CD4-positive, alpha-beta T cell treated with Interleukin-17A for 1 hour (primary cell): ENCODE data around the gene ENPEP.
"Not testable (repeated sequence)": the region's sequence is repeated elsewhere in the genome, so short reads cannot be mapped to it uniquely, and the experiment has no call there.

Experiments used
- DNase-seq: peaks from one replicate; pipeline ENCODE4 v3.0.0-alpha.2; 2020

The ENPEP gene

DNA sequence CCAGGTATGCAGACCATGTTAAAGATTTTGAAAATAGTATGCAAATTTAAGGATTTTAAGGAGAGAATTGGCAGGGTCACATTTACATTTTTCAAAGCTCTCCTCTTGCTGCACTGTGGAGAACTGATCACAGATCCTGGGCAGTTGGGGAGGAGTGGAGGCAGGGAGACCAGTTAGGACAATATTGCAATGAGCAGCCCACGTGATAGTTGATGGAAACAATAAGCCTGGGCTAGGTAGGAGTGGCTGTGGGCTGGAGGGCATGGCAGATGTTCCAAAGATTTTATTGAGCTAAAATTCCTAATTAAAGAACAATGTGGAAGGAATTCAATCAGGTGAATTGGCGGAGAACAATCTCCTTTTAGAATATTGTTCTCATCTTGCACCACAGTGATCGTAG, 50.6 kb downstream of the ENPEP start:
- no peak for DNase-seq

GRCh38 chr4:110527156-110527555, 51.2 kb downstream of the ENPEP start:
- DNase-seq, result no peak

- no peak for DNase-seq
These were observed 57.1 kb downstream of the ENPEP start for GRCh38 chr4:110532901-110533589.

DNA sequence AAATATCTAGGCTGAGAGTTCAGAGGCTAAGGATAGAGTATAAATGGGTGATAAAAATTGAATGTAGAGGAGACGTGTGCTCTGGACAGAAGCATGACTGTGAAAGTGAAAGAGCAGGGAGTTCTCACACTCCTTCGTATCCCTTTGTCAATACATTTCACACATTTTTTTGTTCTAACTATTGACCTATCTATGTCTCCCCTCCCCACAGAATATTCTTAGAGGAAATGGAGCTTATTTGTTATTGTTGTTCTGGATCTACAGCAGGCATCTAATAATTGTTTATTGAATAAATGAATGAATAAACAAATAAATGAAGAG, 57.6 kb downstream of the ENPEP start:
- no peak for DNase-seq

DNA sequence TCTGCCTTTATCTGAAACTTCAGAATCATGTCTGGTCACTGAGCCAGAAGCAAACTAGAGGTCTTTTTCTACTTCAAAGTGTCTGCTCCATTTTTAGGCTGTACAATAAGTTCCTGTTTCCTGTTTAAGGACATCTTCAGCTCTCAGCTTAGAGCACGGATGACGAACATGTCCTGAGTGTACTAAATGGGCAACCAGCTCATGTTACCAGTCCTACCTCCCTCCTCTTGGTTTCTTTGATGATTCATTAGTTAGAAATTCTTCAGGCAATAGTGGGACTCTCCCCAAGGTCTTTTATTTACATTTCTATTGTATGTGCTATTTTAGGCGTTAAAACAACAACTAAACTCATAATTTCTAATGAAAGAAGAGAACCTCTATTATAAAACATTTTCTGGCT, 58.0 kb downstream of the ENPEP start:
- DNase-seq, result no peak

DNA sequence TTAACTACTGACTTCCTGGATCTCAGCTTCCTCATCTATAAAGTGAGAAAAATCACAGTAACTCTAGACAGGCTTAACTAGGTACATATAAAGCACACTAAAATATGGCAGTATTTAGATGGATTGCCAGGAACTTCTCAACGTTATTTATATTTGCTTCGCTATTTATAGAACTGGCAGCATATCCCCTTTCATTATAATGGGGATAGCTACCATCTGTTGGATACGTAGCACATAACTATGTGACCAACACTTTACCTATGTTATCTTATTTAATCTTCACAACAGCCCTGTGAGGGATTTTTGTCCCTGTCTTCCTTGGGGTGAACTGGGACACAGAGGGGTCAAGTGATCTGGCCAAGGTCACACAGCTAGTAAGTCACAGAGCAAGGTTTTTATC, 64.6 kb downstream of the ENPEP start:
- no peak for DNase-seq

GRCh38 chr4:110540982-110541451, 65.1 kb downstream of the ENPEP start:
- no peak for DNase-seq

GRCh38 chr4:110543577-110543976, 67.6 kb downstream of the ENPEP start:
- no peak for DNase-seq

- no peak for DNase-seq
These were observed 68.6 kb downstream of the ENPEP start for GRCh38 chr4:110544594-110544993.

DNA sequence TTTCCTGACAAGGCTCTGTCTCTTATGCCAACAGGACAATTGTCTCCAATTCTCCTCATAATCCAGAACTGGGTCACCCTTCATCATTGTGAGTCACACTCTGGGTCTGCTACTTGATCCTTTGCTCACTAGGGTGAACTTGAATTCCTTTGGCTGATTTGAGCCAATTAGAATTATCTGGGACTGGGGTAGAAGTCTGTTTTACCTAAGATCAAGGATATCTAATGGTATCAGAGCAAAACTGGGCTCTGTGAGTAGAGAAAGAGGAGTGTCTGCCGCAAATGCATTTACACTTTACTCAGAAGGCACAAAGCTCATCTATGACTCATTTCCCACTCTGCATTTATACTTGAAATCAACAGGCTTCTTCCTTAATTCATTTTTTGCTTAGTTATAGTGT, 74.3 kb downstream of the ENPEP start:
- DNase-seq, result no peak

GRCh38 chr4:110553197-110553596, 77.2 kb downstream of the ENPEP start:
- DNase-seq, result no peak

- no peak for DNase-seq
These were observed 91.3 kb downstream of the ENPEP start for GRCh38 chr4:110567214-110567613.

- DNase-seq, result not testable (repeated sequence)
These were observed 100.7 kb downstream of the ENPEP start for GRCh38 chr4:110576696-110577095.

DNA sequence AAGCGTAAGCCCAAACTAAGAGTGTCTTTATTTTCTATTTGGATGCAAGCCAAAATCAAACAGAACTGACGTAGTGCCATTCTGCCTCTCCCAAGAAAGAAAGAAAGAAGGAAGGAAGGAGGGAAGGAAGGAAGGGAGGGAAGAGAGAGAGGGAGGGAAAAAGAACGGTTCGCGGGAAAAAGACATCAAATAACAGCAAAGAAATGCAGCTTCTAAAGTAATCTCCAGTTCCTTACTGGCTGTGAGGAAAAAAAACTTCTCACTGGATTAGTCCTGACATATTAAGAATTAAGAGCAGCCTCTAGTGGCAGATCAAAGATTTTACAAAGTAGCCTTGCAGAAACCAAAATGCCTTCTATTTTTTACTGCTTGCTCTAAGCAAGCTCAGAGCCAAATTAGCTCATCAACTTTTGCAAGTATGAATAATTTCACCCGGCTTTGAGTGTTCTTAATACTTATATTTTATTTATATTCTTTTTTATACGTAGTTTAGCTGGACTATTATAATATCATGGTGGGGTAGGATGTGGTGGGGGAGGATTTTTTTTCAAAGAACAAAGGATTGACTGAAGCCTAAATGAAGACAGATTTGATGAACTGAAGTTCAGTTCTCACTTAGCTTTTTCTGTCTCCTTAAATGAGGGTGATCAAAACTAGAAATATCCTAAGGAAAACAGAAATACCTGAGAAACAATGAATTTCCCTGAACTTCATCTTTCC, 110.3 kb downstream of the ENPEP start:
- no peak for DNase-seq

- DNase-seq, result no peak
These were observed 111.8 kb downstream of the ENPEP start for GRCh38 chr4:110587666-110588285.

DNA sequence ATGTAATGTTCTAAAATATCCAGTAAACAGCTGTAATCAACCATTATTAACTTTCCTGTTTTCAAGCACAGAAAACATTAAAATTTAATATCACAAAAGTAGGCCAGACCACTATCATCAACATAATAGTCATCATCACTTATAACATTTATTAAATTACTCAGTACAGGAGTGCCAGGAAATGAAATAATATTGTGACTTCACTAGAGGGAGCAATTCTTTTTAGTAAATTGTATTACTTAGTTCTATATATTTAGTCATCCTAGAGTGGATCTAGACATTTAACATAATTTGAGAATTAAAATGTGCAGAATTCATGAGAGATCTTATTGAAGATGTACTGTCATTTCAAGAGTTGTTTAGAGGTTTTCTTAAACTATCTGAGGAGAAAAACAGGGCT, 113.3 kb downstream of the ENPEP start:
- no peak for DNase-seq

DNA sequence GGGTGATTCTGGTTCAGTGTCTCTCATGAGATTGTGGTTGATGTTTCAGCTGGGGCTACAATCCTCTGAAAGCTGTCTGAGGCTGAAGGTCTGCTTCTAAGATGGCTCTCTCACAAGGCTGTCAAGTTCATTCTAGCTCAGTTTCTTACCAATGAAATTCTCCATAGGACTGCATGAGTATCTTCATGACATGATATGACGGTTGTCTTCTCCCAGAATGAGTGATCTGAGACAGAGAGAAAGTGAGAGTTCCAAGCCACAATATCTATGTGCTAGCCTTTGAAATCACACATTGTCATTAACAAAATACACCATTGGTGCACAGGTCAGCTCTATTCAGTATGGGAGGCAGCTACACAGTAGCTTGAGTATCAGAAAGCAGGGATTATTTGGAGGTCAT, 119.6 kb downstream of the ENPEP start:
- DNase-seq, result no peak

- DNase-seq, result no peak
These were observed 120.5 kb downstream of the ENPEP start for GRCh38 chr4:110596431-110596830.

DNA sequence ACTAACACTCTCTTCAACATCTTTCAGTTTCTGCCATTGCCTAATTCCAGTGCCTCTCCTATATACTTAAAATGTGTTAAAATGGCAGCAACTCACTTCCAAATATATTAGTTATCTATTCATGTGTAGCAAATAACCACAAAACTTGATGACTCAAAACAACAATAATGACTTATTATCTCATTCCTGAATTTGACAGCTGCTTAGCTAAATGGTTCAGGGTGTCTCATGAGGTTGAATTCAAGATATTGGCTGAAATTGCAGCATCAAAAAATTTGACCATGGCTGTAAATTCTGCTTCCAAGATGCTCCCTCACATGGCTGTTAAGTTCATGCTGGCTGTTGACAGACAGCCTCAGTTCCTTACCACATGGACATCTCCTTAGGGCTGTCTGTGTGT, 121.6 kb downstream of the ENPEP start:
- DNase-seq, result no peak

GRCh38 chr4:110602061-110602460, 126.1 kb downstream of the ENPEP start:
- DNase-seq, result no peak

- no peak for DNase-seq
These were observed 129.1 kb downstream of the ENPEP start for GRCh38 chr4:110605077-110605476.

GRCh38 chr4:110609044-110609750, 133.2 kb downstream of the ENPEP start:
- DNase-seq, result no peak

- DNase-seq, result no peak
These were observed 134.6 kb downstream of the ENPEP start for GRCh38 chr4:110610620-110610939.
